Measurements from ENCODE around the gene INTS1.

GRCh38 chr7:1548944-1549343 lies 44.8 kb upstream of the INTS1 start:
- TF ChIP-seq CTCF (IDR thresholded peaks at IDR 0.05; ENCODE audit: low read length) = no peak
- no peak for TF ChIP-seq EZH2 (IDR thresholded peaks at IDR 0.05; ENCODE audit: borderline replicate concordance, low read length)

Measured in OCI-LY1 (cell line).